A549 (cell line): Measurements from ENCODE around the gene PPP1R3D. TPM values are rescaled to one million over a fixed set of nuclear protein-coding genes. Genes with fewer than 3 reads are reported as not detected.

Experiments used
- ATAC-seq, 2 experiments: fragments of 200-7000 bp in 1 of 2; fragments of >200 bp in 1 of 2; cut with Nextera tagmentation in 1 of 2; cut with Tn5 transposase in 1 of 2; 3 replicates each; pipeline versions ENCODE4 v1.8.0 to v1.9.1; 2018 to 2020; ENCODE audit warnings: mild to moderate bottlenecking in 1 of 2, moderate library complexity in 1 of 2
- CTCF ChIA-PET: fragments of 300-600 bp; sonication (Branson Sonifier 250); formaldehyde crosslinking; extraction: SDS; loops from one replicate; lab custom pipeline; 2021; ENCODE audit warnings: antibody characterized with exemption, inconsistent platforms; lab: Yijun Ruan, JAX
- POLR2A ChIA-PET: fragments of 350-600 bp; formaldehyde crosslinking; extraction: SDS; loops from one replicate; lab custom pipeline; 2021; ENCODE audit warnings: antibody characterized with exemption, inconsistent platforms; lab: Yijun Ruan, JAX
- DNase-seq, 2 experiments: peaks; one replicate each; pipeline versions ENCODE4 v3.0.0 to v3.0.0-alpha.2; 2011 to 2016; ENCODE audit warnings: low read depth in 1 of 2, low spot score in 1 of 2
- FAIRE-seq: peaks from 2 replicates; lab custom pipeline; 2011; peaks lifted over from hg19 to GRCh38; lab: Jason Lieb, UNC
- H3K27ac ChIP-seq, 2 experiments: fragments of >200 bp; sonication (Bioruptor Twin); formaldehyde crosslinking; 3 replicates each; pipeline ENCODE4 v1.5.1; 2016 to 2017
- H3K4me1 ChIP-seq: fragments of >200 bp; sonication (Bioruptor Twin); formaldehyde crosslinking; 3 replicates; pipeline ENCODE4 v1.6.1; 2016
- H3K4me2 ChIP-seq: fragments of >200 bp; sonication (Bioruptor Twin); formaldehyde crosslinking; 3 replicates; pipeline ENCODE4 v1.6.1; 2016
- H3K4me3 ChIP-seq: fragments of >200 bp; sonication (Bioruptor Twin); formaldehyde crosslinking; 3 replicates; pipeline ENCODE4 v1.5.1; 2016
- H3K9me3 ChIP-seq: fragments of >200 bp; sonication (Bioruptor Twin); formaldehyde crosslinking; 3 replicates; pipeline ENCODE4 v1.6.1; 2016
- BHLHE40 ChIP-seq: IDR thresholded peaks from 2 replicates; pipeline ENCODE4 v1.6.1; 2012; ENCODE audit warnings: low read depth, low read length, inconsistent platforms
- CBX2 ChIP-seq: fragments of 200-600 bp; sonication (generic); IDR thresholded peaks from 2 replicates; pipeline ENCODE4 v1.6.1; 2016; ENCODE audit warnings: low read depth, mild to moderate bottlenecking, borderline replicate concordance
- CBX8 ChIP-seq: fragments of 200-600 bp; sonication (generic); IDR thresholded peaks from 2 replicates; pipeline ENCODE4 v1.6.1; 2016
- EP300 ChIP-seq, 2 experiments: fragments of >200 bp; sonication (Bioruptor Twin); formaldehyde crosslinking; IDR thresholded peaks; 2 replicates in 1 of 2; 3 replicates in 1 of 2; pipeline ENCODE4 v1.6.1; 2016 to 2017
- ESRRA ChIP-seq: fragments of 150-350 bp; IDR thresholded peaks from 2 replicates; pipeline ENCODE4 v1.6.1; 2014; ENCODE audit warnings: mild to moderate bottlenecking, low read length, borderline replicate concordance
- GATA3 ChIP-seq: IDR thresholded peaks from 2 replicates; pipeline ENCODE4 v1.6.1; 2012; ENCODE audit warnings: borderline replicate concordance
- HDAC2 ChIP-seq: fragments of 200-600 bp; sonication (generic); IDR thresholded peaks from 2 replicates; pipeline ENCODE4 v1.6.1; 2016
- HOXA7 ChIP-seq: fragments of 250-450 bp; sonication (Bioruptor Pico); IDR thresholded peaks from 2 replicates; pipeline ENCODE4 v1.5.0; 2020; ENCODE audit warnings: mild to moderate bottlenecking, moderate library complexity
- HOXB13 ChIP-seq: fragments of 250-450 bp; sonication (Bioruptor Pico); IDR thresholded peaks from 2 replicates; pipeline ENCODE4 v1.5.0; 2020; ENCODE audit warnings: low read depth, mild to moderate bottlenecking, moderate library complexity
- HOXB5 ChIP-seq: fragments of 250-450 bp; sonication (Bioruptor Pico); IDR thresholded peaks from 2 replicates; pipeline ENCODE4 v1.5.0; 2020; ENCODE audit warnings: mild to moderate bottlenecking, moderate library complexity
- JUN ChIP-seq, 2 experiments: fragments of >200 bp; sonication (Bioruptor Twin); formaldehyde crosslinking; IDR thresholded peaks; 2 replicates in 1 of 2; 3 replicates in 1 of 2; pipeline ENCODE4 v1.6.1; 2016 to 2017
- MAZ ChIP-seq: fragments of 150-350 bp; IDR thresholded peaks from 2 replicates; pipeline ENCODE4 v1.6.1; 2014; ENCODE audit warnings: antibody characterized with exemption, low read depth, low read length, borderline replicate concordance
- MYC ChIP-seq: IDR thresholded peaks from 2 replicates; pipeline ENCODE4 v1.6.1; 2012; ENCODE audit warnings: mild to moderate bottlenecking, inconsistent platforms, low read length, improper control_type of control experiment, borderline replicate concordance
- NR3C1 ChIP-seq: fragments of >200 bp; sonication (Bioruptor Twin); formaldehyde crosslinking; IDR thresholded peaks from 3 replicates; pipeline ENCODE4 v1.6.1; 2017
- PHF8 ChIP-seq: fragments of 200-600 bp; sonication (generic); IDR thresholded peaks from 2 replicates; pipeline ENCODE4 v1.6.1; 2016; ENCODE audit warnings: low read depth, mild to moderate bottlenecking, antibody characterized with exemption, moderate library complexity, borderline replicate concordance
- POLR2A ChIP-seq: IDR thresholded peaks from 2 replicates; pipeline ENCODE4 v1.6.1; 2012; ENCODE audit warnings: mild to moderate bottlenecking, low read length
- POLR2AphosphoS2 ChIP-seq: conservative IDR thresholded peaks from 2 replicates; pipeline ENCODE4 v1.6.1; 2012; ENCODE audit warnings: low read length, improper control_type of control experiment, inconsistent platforms
- RARB ChIP-seq: fragments of 250-450 bp; sonication (Bioruptor Pico); IDR thresholded peaks from 2 replicates; pipeline ENCODE4 v1.8.0; 2021; ENCODE audit warnings: mild to moderate bottlenecking, moderate library complexity
- RFX5 ChIP-seq: fragments of 450-650 bp; IDR thresholded peaks from 2 replicates; pipeline ENCODE4 v1.7.1; 2014; ENCODE audit warnings: antibody characterized with exemption, mild to moderate bottlenecking, moderate library complexity
- SREBF2 ChIP-seq: fragments of 450-650 bp; IDR thresholded peaks from 2 replicates; pipeline ENCODE4 v1.6.1; 2014; ENCODE audit warnings: mild to moderate bottlenecking, moderate library complexity
- TP53 ChIP-seq: fragments of 250-450 bp; sonication (Bioruptor Pico); IDR thresholded peaks from 2 replicates; pipeline ENCODE4 v1.5.0; 2021; ENCODE audit warnings: mild to moderate bottlenecking, moderate library complexity
- ZC3H11A ChIP-seq: fragments of 450-650 bp; IDR thresholded peaks from 2 replicates; pipeline ENCODE4 v1.6.1; 2014; ENCODE audit warnings: antibody characterized with exemption, mild to moderate bottlenecking
- ZFP36 ChIP-seq: fragments of 450-650 bp; IDR thresholded peaks from 2 replicates; pipeline ENCODE4 v1.6.1; 2014; ENCODE audit warnings: borderline replicate concordance; ENCODE audit not compliant: partially characterized antibody
- ZNF302 ChIP-seq: fragments of 250-450 bp; sonication (Bioruptor Pico); IDR thresholded peaks from 2 replicates; pipeline ENCODE4 v1.9.0; 2021; ENCODE audit warnings: inconsistent platforms, mild to moderate bottlenecking, moderate library complexity
- WGBS: methylation state at CpG from one replicate; pipeline ENCODE4 v1.1.6; 2017; ENCODE audit errors: missing lambda C conversion rate; 5-methylcytosine and 5-hydroxymethylcytosine counted together
- polyA plus RNA-seq, 4 experiments: library from polyadenylated mRNA; depleted of rRNA in 3 of 4; stranded (reverse); fragments of >200 nt; fragmentation: RNase III in 1 of 4; extraction: RNeasy Plus Mini Kit Qiagen cat#74134 plus additional on column Dnase treatment in 1 of 4; gene quantifications; 2 replicates in 3 of 4; 3 replicates in 1 of 4; pipeline ENCODE4 v1.2.3, GENCODE V29; 2011 to 2017
- TF ChIP-seq, protein P1 (sequence below): fragments of 200-600 bp; sonication (generic); IDR thresholded peaks from 2 replicates; pipeline ENCODE4 v1.6.1; 2016; ENCODE audit warnings: antibody characterized with exemption, mild to moderate bottlenecking, moderate library complexity
- TF ChIP-seq, protein P2 (sequence below): IDR thresholded peaks from 2 replicates; pipeline ENCODE4 v1.6.1; 2012
- TF ChIP-seq, protein P3 (sequence below): fragments of 150-350 bp; IDR thresholded peaks from 2 replicates; pipeline ENCODE4 v1.6.1; 2014; ENCODE audit warnings: low read depth, mild to moderate bottlenecking, low read length
- TF ChIP-seq, protein P4 (sequence below): IDR thresholded peaks from 2 replicates; pipeline ENCODE4 v1.6.1; 2012; ENCODE audit warnings: low read depth, borderline replicate concordance
- TF ChIP-seq, protein P5 (sequence below): fragments of 250-450 bp; sonication (Bioruptor Pico); IDR thresholded peaks from 2 replicates; pipeline ENCODE4 v1.5.0; 2020; ENCODE audit warnings: low read depth, mild to moderate bottlenecking, moderate library complexity

Gene PPP1R3D
- polyA plus RNA-seq, 2 of the 4 experiments (the other 2 are of a cell fraction) = 2.7 to 3.9 TPM

DNA sequence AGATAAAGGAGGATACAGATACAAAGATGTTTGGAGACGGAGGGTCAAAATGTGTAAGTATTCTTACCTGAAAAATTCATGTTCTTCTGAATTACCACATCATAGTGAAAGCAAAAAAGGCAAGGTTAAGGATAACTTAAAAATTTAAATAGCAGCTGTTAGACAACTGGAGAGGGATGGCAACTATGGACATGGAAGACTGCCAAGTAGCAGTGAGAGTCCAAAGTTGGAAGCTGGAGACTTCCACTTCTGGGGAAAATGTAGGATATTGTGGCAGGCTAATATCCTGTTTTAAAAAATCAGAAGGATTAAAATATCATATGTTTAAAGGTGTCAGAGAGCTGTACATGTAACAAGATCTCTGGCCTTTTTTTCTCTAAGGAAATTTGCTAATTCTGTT, 36.5 kb downstream of the PPP1R3D start:
- TF ChIP-seq PHF8 = no peak
- TF ChIP-seq, protein P1, sequence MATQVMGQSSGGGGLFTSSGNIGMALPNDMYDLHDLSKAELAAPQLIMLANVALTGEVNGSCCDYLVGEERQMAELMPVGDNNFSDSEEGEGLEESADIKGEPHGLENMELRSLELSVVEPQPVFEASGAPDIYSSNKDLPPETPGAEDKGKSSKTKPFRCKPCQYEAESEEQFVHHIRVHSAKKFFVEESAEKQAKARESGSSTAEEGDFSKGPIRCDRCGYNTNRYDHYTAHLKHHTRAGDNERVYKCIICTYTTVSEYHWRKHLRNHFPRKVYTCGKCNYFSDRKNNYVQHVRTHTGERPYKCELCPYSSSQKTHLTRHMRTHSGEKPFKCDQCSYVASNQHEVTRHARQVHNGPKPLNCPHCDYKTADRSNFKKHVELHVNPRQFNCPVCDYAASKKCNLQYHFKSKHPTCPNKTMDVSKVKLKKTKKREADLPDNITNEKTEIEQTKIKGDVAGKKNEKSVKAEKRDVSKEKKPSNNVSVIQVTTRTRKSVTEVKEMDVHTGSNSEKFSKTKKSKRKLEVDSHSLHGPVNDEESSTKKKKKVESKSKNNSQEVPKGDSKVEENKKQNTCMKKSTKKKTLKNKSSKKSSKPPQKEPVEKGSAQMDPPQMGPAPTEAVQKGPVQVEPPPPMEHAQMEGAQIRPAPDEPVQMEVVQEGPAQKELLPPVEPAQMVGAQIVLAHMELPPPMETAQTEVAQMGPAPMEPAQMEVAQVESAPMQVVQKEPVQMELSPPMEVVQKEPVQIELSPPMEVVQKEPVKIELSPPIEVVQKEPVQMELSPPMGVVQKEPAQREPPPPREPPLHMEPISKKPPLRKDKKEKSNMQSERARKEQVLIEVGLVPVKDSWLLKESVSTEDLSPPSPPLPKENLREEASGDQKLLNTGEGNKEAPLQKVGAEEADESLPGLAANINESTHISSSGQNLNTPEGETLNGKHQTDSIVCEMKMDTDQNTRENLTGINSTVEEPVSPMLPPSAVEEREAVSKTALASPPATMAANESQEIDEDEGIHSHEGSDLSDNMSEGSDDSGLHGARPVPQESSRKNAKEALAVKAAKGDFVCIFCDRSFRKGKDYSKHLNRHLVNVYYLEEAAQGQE = no peak
- TF ChIP-seq, protein P2, sequence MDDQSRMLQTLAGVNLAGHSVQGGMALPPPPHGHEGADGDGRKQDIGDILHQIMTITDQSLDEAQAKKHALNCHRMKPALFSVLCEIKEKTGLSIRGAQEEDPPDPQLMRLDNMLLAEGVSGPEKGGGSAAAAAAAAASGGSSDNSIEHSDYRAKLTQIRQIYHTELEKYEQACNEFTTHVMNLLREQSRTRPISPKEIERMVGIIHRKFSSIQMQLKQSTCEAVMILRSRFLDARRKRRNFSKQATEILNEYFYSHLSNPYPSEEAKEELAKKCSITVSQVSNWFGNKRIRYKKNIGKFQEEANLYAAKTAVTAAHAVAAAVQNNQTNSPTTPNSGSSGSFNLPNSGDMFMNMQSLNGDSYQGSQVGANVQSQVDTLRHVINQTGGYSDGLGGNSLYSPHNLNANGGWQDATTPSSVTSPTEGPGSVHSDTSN = no peak
- no peak for TF ChIP-seq NR3C1
- TF ChIP-seq TP53 (CRISPR knock-in tag) = no peak
- no peak for TF ChIP-seq HOXB5
- TF ChIP-seq BHLHE40 = no peak
- no peak for TF ChIP-seq ZNF302 (CRISPR knock-in tag)
- no peak for TF ChIP-seq GATA3
- TF ChIP-seq, protein P3, sequence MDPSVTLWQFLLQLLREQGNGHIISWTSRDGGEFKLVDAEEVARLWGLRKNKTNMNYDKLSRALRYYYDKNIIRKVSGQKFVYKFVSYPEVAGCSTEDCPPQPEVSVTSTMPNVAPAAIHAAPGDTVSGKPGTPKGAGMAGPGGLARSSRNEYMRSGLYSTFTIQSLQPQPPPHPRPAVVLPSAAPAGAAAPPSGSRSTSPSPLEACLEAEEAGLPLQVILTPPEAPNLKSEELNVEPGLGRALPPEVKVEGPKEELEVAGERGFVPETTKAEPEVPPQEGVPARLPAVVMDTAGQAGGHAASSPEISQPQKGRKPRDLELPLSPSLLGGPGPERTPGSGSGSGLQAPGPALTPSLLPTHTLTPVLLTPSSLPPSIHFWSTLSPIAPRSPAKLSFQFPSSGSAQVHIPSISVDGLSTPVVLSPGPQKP = no peak
- TF ChIP-seq ZC3H11A = no peak
- Histone ChIP-seq H3K4me1 (no peaks in the 10 kb centered on the region), H3K4me2 (no peak overlapping the region), H3K4me3 (no peak overlapping the region), H3K9me3 (no peaks in the 10 kb centered on the region), H3K27ac (no peak overlapping the region)
- no peak for DNase-seq
- 89% methylated on average over 1 of the region's 1 CpG for WGBS
- POLR2A ChIA-PET = interaction anchor here (0.8 kb wide), 1 partner anchor 37 kb away, joined by 3 read pairs; the partner anchor contains the start of genes FAM217B and PPP1R3D
- no peak for FAIRE-seq
- CTCF ChIA-PET = interaction anchor here (2.5 kb wide), 1 partner anchor 31 kb away, joined by 7 read pairs; no protein-coding TSS in a partner anchor
- ATAC-seq = no peak

DNA sequence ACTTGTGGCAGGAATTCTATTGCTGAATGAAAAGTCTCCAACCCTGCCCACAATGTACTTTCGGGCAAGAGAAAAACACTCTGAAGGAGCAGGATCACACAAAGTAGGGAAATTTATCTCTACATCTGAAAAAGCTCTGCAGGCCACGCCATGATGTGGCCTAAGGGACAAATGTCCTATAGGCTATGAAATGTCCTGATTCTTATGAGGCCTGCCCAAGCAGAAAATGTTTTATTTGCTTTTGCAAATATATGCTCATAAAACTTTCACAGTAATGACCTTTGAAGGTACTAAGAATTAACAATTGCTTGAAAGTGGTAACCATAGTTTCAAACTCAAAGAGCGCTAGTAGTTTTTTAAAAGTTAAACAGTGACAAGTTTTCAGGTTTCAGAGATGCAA, 37.6 kb downstream of the PPP1R3D start:
- WGBS = 78% methylated on average over 3 of the region's 3 CpGs
- H3K27ac ChIP-seq = no peak overlapping the region
- ChIA-PET POLR2A (no interaction called here), CTCF (interaction anchor here (2.5 kb wide), 1 partner anchor 32 kb away, joined by 7 read pairs; no protein-coding TSS in a partner anchor)
- FAIRE-seq (no peak), ATAC-seq (no peak), DNase-seq (no peak)
- H3K9me3 ChIP-seq = no peaks in the 10 kb centered on the region
- TF ChIP-seq MAZ (no peak), CBX8 (no peak), JUN (IDR thresholded peaks at IDR 0.05) (no peak), HOXB13 (CRISPR knock-in tag) (no peak), ZFP36 (no peak), HDAC2 (no peak), POLR2A (no peak), RFX5 (no peak), CBX2 (no peak), HOXA7 (CRISPR knock-in tag) (no peak), POLR2AphosphoS2 (no peak), MYC (no peak), ESRRA (no peak), RARB (no peak), EP300 (IDR thresholded peaks at IDR 0.05) (no peak), SREBF2 (no peak)
- TF ChIP-seq, protein P4, sequence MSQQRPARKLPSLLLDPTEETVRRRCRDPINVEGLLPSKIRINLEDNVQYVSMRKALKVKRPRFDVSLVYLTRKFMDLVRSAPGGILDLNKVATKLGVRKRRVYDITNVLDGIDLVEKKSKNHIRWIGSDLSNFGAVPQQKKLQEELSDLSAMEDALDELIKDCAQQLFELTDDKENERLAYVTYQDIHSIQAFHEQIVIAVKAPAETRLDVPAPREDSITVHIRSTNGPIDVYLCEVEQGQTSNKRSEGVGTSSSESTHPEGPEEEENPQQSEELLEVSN = no peak
- TF ChIP-seq, protein P5, sequence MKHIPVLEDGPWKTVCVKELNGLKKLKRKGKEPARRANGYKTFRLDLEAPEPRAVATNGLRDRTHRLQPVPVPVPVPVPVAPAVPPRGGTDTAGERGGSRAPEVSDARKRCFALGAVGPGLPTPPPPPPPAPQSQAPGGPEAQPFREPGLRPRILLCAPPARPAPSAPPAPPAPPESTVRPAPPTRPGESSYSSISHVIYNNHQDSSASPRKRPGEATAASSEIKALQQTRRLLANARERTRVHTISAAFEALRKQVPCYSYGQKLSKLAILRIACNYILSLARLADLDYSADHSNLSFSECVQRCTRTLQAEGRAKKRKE (CRISPR knock-in tag) = no peak
- no peak overlapping the region for H3K4me3 ChIP-seq
- no peak overlapping the region for H3K4me2 ChIP-seq
- no peaks in the 10 kb centered on the region for H3K4me1 ChIP-seq
